Small intestine (tissue), 7 donors: ENCODE results near the gene LRP1B. TPM values are rescaled to one million over a fixed set of nuclear protein-coding genes. Genes with fewer than 3 reads are reported as not detected.

Experiments used
- DNase-seq, 2 donors: peaks; one replicate each; pipeline versions ENCODE4 v3.0.0 to v3.0.0-alpha.2; 2013
- FAIRE-seq: peaks from 2 replicates; lab custom pipeline; 2012; peaks lifted over from hg19 to GRCh38; lab: Jason Lieb, UNC
- H3K27ac ChIP-seq, 3 donors: one replicate each; pipeline ENCODE4 v1.5.1; 2013; ENCODE audit warnings: low read length in 2 of 3, mild to moderate bottlenecking in 2 of 3, control low read depth in 1 of 3, inconsistent platforms in 1 of 3, low read depth in 1 of 3, moderate library complexity in 1 of 3
- H3K27me3 ChIP-seq, 3 donors: one replicate each; pipeline ENCODE4 v1.6.1; 2013; ENCODE audit warnings: low read length in 3 of 3, inconsistent platforms in 1 of 3; ENCODE audit not compliant: control insufficient read depth in 3 of 3, insufficient read depth in 3 of 3
- H3K36me3 ChIP-seq, 3 donors: one replicate each; pipeline ENCODE4 v1.6.1; 2013; ENCODE audit warnings: low read length in 3 of 3, inconsistent platforms in 1 of 3, low read depth in 1 of 3, mild to moderate bottlenecking in 1 of 3, moderate library complexity in 1 of 3; ENCODE audit not compliant: control insufficient read depth in 3 of 3, insufficient read depth in 2 of 3
- H3K4me1 ChIP-seq, 3 donors: one replicate each; pipeline ENCODE4 v1.6.1; 2013; ENCODE audit warnings: low read length in 2 of 3, inconsistent platforms in 1 of 3, low read depth in 1 of 3, mild to moderate bottlenecking in 1 of 3, moderate library complexity in 1 of 3; ENCODE audit not compliant: control insufficient read depth in 3 of 3, insufficient read depth in 2 of 3
- H3K4me3 ChIP-seq, 3 donors: one replicate each; pipeline ENCODE4 v1.5.1; 2013; ENCODE audit warnings: low read length in 3 of 3, control low read depth in 1 of 3, inconsistent platforms in 1 of 3, low read depth in 1 of 3, mild to moderate bottlenecking in 1 of 3, moderate library complexity in 1 of 3
- H3K9me3 ChIP-seq, 2 donors: one replicate each; pipeline ENCODE4 v1.6.1; 2013; ENCODE audit warnings: low read depth in 1 of 2, low read length in 1 of 2; ENCODE audit not compliant: control insufficient read depth in 2 of 2, insufficient read depth in 1 of 2
- WGBS, 3 donors: extraction: QIAGEN DNeasy Blood & Tissue Kit; methylation state at CpG; one replicate each; pipeline ENCODE4 v1.1.7; 2013; 5-methylcytosine and 5-hydroxymethylcytosine counted together
- polyA plus RNA-seq, 4 donors: library from polyadenylated mRNA; stranded (reverse) in 3 of 4; unstranded in 1 of 4; fragments of 200-250 nt in 3 of 4; fragments of 120-200 nt in 1 of 4; gene quantifications; one replicate each; pipeline versions ENCODE4 v1.2.1 to v1.2.3, GENCODE V29; 2013
- donor health status: healthy with polysubstance abuse.
- donor health status: control.
- donor health status: control.
- donor health status: Bipolar disorder and iron deficiency.
- donor health status: healthy.

The LRP1B gene
- polyA plus RNA-seq, 4 donors = 0.07 to 0.64 TPM; not detected in 2

- Histone ChIP-seq H3K27ac (no peak overlapping the region), H3K9me3 (no peaks in the 10 kb centered on the region), H3K36me3 (no peaks in the 10 kb centered on the region), H3K4me3 (no peak overlapping the region), H3K4me1 (no peaks in the 10 kb centered on the region), H3K27me3 (no peaks in the 10 kb centered on the region)
- DNase-seq = no peak
- no peak for FAIRE-seq
Measured at GRCh38 chr2:141439524-141439923, 691.3 kb downstream of the LRP1B start.

GRCh38 chr2:141438536-141438935, 692.3 kb downstream of the LRP1B start:
- Histone ChIP-seq H3K4me3 (no peak overlapping the region), H3K4me1 (no peaks in the 10 kb centered on the region)
- WGBS, 3 donors = 74 to 84% (median 81%) methylated on average over 1 of the region's 1 CpG

GRCh38 chr2:141437521-141437920, 693.3 kb downstream of the LRP1B start:
- Histone ChIP-seq H3K27ac (no peak overlapping the region), H3K36me3 (no peaks in the 10 kb centered on the region), H3K27me3 (no peaks in the 10 kb centered on the region), H3K4me1 (no peaks in the 10 kb centered on the region), H3K4me3 (no peak overlapping the region), H3K9me3 (no peaks in the 10 kb centered on the region)
- DNase-seq (no peak), FAIRE-seq (no peak)
- 77 to 89% (median 88%) methylated on average over 1 of the region's 1 CpG for WGBS, 3 donors

More at GRCh38 chr2:141438536-141438935, 692.3 kb downstream of the LRP1B start:
- DNase-seq = no peak
- Histone ChIP-seq H3K9me3 (no peaks in the 10 kb centered on the region), H3K27ac (no peak overlapping the region), H3K27me3 (no peaks in the 10 kb centered on the region), H3K36me3 (no peaks in the 10 kb centered on the region)
- no peak for FAIRE-seq

GRCh38 chr2:141423124-141423523, 707.7 kb downstream of the LRP1B start:
- no peak for DNase-seq
- Histone ChIP-seq H3K4me3 (no peak overlapping the region), H3K36me3 (no peaks in the 10 kb centered on the region), H3K4me1 (no peaks in the 10 kb centered on the region), H3K9me3 (no peaks in the 10 kb centered on the region), H3K27ac (no peak overlapping the region), H3K27me3 (no peaks in the 10 kb centered on the region)
- FAIRE-seq = no peak

GRCh38 chr2:141417246-141417797, 713.5 kb downstream of the LRP1B start:
- H3K36me3 ChIP-seq = no peaks in the 10 kb centered on the region
- no peak for FAIRE-seq
- WGBS, 3 donors = 78 to 86% (median 86%) methylated on average over 1 of the region's 1 CpG

GRCh38 chr2:141411419-141411818, 719.4 kb downstream of the LRP1B start:
- no peaks in the 10 kb centered on the region for H3K27me3 ChIP-seq
- WGBS, 3 donors = 55 to 66% (median 59%) methylated on average over 2 of the region's 2 CpGs
- FAIRE-seq = no peak

More at GRCh38 chr2:141417246-141417797, 713.5 kb downstream of the LRP1B start:
- Histone ChIP-seq H3K4me1 (no peaks in the 10 kb centered on the region), H3K27me3 (no peaks in the 10 kb centered on the region), H3K27ac (no peak overlapping the region), H3K9me3 (no peaks in the 10 kb centered on the region), H3K4me3 (no peak overlapping the region)
- DNase-seq = no peak

GRCh38 chr2:141399270-141399669, 731.5 kb downstream of the LRP1B start:
- Histone ChIP-seq H3K9me3 (no peaks in the 10 kb centered on the region), H3K27me3 (no peaks in the 10 kb centered on the region), H3K4me1 (no peaks in the 10 kb centered on the region), H3K36me3 (no peaks in the 10 kb centered on the region), H3K27ac (no peak overlapping the region), H3K4me3 (no peak overlapping the region)
- WGBS, 3 donors = 43 to 58% (median 48%) methylated on average over 1 of the region's 1 CpG
- no peak for FAIRE-seq
- no peak for DNase-seq

More at GRCh38 chr2:141411419-141411818, 719.4 kb downstream of the LRP1B start:
- Histone ChIP-seq H3K27ac (no peak overlapping the region), H3K9me3 (no peaks in the 10 kb centered on the region), H3K36me3 (no peaks in the 10 kb centered on the region), H3K4me3 (no peak overlapping the region), H3K4me1 (no peaks in the 10 kb centered on the region)
- DNase-seq = no peak

- Histone ChIP-seq H3K9me3 (no peaks in the 10 kb centered on the region), H3K36me3 (no peaks in the 10 kb centered on the region), H3K4me3 (no peak overlapping the region), H3K4me1 (no peaks in the 10 kb centered on the region), H3K27ac (no peak overlapping the region), H3K27me3 (no peaks in the 10 kb centered on the region)
- DNase-seq = no peak
- 56 to 70% (median 69%) methylated on average over 2 of the region's 2 CpGs for WGBS, 3 donors
- no peak for FAIRE-seq
Measured at GRCh38 chr2:141393214-141393545, 737.6 kb downstream of the LRP1B start.

- Histone ChIP-seq H3K4me1 (no peaks in the 10 kb centered on the region), H3K4me3 (no peak overlapping the region), H3K27ac (no peak overlapping the region), H3K9me3 (no peaks in the 10 kb centered on the region), H3K36me3 (no peaks in the 10 kb centered on the region), H3K27me3 (no peaks in the 10 kb centered on the region)
- no peak for DNase-seq
- WGBS, 3 donors = 60 to 68% (median 64%) methylated on average over 5 of the region's 5 CpGs
- no peak for FAIRE-seq
Measured at GRCh38 chr2:141392517-141393213, 738.2 kb downstream of the LRP1B start.
